GM21381 (cell line): ENCODE results near the gene PBX1.

Experiments
- ATAC-seq: cut with Tn5 transposase; IDR thresholded peaks from one replicate; pipeline ENCODE4 v1.9.1; 2021; ENCODE audit warnings: mild to moderate bottlenecking, moderate library complexity; ENCODE audit not compliant: unreplicated experiment

The PBX1 gene

DNA sequence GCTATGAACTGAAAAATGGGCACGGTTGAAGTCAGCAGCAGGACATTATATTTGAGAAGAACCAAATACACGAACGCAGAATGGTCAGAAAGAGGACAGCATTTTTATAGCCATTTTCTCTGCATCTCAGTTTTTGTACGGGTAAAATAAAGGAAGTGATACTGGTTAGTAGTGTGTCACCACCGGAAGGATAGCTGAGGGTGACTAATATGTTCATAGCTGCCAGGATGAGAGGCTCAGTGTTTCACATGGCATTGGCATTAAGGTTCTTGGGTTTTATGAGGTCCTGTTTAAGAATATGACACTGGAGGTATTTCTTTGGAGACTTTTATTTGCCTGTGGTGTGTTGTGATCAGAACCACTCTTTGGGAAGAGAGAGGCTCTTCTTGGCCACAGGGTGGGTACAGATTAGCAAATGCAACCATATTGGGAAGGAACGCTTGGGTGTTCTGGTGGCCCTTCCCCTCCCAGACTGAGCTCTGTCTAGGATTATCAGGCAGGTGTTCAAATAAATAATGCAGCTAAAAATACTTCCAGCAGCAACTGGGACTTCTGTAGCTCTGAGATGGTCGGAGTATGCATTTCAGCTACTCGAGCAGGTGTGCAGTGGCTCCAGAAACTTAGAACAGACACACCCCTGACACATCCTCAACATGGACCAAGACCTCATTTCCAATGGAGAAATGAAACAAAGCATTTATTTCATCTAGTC lies 158.2 kb downstream of the PBX1 start:
- ATAC-seq: peak; percentile 58

DNA sequence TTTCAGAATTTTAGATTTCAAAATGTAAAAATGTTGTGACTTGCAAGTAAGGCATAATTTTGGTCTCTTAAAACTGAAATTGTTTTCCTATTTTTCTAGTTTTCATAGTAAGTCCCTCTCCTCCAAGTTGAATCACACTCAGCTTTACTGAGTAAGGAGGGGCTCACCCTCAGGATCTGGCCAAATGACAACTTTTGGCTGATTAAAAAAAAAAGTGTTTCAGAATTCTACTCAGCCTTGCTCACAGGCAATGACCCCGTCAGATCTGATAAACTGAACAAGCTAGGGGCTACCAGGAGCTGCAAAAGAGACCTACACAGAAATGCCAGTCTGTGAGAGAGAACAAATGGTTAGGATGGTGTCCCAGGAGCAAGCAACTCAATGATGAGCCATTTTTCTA lies 159.8 kb downstream of the PBX1 start:
- no peak for ATAC-seq

DNA sequence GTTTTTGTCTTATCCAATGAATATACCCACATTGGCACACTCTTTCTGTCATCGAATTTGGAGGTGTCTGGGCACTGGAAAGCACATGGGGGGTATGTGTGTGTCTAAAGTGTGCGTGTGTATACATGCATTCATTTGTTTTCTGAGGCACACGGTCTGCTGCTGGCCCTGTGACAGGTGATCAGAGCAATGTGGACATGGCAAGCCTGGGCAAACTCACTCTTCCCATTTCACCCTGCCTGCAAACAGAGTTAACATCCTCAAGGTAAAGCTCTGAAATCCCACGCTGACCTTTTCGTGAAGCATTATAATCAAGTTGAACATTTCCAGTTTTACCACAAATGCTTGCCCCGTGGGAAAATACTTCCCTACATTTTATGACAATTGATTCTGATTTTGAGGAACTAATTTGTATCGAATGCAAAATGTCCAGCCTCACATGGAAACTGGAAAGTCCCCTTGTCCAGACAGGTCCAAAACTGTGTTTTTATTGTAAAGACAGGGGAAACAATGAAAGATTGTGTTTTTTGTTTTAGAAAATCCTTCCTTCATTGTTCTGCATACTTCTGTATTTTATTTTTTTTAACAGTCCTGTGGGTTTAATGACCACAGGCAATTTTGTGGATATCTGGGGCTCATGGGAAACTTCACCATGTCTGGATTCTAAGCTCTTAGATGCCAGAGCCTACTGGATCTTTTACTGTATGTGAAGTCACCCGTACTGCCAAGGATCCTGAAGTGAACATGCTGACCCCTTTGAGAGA lies 160.9 kb downstream of the PBX1 start:
- no peak for ATAC-seq

DNA sequence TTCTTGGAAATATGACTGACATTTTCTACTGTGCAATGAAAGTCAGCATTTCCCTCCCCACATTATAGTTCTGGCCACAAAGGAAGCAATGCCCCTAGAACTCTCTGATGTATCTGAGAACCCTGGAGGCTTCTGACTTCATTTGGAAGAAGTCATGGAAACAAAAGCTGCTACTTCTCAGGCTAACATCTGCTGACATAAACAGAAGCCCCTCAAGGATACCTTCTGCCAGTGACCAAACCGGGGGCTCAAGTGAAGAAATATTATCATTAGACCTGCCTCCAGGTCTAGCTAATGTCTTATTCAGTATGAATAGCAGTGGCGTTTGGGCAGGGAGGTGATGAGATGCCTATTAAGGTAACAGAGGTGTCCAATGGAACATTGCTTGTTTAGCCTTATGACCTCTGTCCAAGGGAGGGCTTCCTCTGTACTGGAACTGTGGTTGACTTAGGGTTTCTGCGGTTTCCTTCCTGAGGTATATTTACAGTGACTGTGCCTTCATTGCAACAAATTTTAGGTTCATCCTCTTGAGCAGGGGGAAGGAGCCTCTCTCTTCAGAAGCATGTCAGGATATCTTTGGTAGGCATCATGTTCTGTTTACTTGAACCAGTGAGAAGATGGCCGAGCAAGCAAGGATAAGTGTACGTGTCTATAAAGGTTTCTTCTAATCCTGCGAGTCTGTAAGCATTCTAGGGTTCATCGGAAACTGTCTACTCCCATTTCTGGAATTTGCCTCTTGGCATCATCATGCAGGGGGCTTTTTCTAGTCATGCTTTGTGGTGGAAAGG lies 161.7 kb downstream of the PBX1 start:
- no peak for ATAC-seq

DNA sequence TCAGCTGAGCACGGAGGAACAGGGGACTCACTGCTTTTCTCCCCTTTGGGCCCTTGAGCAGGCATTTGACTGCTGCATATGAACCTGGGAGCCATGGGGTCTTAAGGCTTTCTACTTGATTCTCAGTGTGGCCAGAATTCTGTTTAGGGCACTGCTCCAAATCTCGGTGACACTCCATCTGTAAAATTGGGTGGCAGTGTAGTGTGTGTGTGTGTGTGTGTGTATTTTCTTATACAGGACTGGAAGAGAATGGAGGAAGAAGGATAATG lies 162.2 kb downstream of the PBX1 start:
- no peak for ATAC-seq

DNA sequence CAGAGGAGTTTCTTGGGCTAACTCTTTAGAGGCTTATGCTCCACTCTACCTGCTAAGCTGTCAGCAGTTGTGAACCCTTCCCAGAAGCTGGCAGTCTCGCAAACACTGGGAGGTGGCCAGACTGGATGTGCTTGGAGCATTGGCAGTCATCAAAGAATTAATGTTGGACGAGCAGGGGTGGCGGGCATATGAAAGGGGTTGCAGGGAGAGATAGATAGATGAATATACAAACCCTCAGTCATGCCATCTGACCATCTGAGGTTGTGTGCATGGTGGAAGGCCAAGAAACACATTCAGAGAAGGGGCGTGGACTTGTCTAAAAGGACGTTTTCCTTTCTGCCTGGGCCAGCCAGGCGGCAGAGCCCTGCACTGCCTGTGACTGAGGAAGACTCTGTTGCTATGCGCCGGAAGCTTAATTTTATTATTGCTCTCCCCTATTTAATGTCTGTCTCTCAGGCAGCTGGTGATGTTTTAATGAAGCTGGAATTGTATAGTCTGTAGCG lies 164.4 kb downstream of the PBX1 start:
- ATAC-seq: no peak

DNA sequence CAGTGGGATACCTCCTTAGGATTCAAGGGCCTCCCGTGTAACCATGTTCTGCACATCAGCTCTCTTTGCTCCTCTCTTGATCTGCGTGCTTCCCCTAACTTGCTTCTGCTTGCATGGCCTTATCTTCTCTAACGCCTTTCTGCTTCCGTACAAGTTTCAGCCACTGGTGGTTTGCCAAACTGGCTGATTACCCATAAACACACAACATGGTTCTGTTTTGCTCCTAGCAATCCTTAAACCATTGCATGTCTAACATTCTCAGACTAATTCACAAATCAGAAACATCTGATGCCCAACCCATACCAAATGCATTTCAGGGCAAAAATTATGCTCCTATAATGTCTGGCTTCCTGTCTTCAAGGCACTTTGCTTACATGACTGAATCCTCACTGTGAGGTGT lies 166.4 kb downstream of the PBX1 start:
- no peak for ATAC-seq

DNA sequence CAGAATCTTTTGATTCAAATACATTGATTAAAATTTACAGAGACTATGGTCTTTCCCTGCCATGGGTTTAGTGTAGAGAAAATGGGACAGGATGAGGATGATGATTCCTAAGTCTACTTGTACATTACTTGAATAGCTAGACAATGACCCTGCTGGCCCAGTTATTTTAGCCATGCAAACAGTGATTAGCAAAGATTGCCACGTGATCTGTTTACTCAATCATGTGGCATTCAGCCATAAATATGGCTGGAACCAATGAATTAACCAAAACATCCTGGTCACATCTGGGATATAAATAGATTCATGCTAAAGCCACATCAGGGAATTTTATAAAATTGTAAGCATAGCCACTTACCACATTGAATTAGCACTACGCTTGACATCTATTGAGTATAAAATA lies 167.3 kb downstream of the PBX1 start:
- no peak for ATAC-seq

DNA sequence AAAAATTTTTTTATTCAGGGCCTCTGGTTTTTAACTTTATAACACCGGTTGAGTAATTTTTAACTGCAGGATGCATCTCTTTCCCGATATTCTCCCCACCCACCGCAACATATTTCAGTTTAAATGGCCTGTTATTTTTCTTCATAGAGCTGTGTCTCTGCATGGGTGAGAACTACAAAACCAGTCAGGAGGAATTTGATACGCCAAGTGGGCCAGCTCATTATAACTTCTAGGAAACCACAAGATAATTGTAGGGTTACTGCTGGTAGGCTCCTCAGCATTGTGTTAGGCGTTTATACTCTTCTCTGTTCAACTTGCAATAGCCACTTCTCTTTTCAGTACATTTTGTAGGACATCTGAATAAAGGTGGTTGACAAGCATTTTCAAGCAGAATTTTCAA lies 169.7 kb downstream of the PBX1 start:
- ATAC-seq: no peak

DNA sequence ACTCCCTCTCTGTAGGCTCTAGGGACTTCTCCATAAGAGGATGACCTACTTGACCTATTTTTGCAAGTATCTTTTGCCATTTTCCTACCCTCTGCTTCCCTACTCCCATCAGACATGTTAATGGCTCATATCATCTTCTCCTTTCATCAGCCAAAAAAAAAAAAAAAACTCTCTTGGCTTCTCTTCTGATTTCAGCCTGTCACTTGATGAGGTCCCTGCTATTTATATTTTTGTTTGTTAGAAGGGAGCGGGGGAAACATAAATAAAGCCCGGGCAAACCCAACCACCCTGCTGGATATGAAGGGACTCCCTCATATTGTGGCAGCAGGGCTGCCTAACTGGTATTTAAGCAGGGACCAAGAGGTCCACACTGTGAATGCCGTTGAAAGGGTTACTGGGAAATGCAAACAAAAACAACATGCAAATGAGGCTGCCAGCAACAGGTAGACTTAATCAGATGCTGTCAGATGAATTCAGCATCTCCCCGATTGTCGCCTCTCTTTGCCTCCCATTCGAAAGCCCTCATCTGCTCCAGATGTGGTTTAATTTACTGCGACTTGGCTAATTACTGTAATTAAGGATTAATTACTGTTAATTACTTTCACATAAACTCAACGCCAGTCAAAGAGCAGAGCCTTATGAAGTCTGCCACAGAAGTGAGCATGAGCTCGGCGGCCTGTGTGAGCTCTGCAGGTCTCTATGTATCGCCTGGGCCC lies 172.3 kb downstream of the PBX1 start:
- no peak for ATAC-seq

DNA sequence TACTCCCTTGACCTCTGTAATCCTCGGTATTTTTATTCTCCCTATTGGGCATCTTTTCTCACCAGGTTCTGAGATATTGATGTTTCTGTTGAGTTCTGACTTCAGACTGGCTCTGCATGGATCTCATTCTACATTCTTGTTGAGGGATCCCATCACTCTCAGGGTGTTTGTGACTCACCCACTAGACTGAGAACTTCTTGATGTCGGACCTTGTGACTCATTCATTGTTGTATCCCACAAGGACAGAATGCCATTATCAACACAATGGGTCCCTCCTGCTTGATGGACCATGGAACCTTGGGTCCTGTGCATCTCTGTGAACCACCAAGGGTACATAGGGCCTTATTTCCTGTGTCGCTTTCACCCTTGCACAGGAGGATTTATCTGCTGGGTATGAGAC lies 174.1 kb downstream of the PBX1 start:
- ATAC-seq: no peak

DNA sequence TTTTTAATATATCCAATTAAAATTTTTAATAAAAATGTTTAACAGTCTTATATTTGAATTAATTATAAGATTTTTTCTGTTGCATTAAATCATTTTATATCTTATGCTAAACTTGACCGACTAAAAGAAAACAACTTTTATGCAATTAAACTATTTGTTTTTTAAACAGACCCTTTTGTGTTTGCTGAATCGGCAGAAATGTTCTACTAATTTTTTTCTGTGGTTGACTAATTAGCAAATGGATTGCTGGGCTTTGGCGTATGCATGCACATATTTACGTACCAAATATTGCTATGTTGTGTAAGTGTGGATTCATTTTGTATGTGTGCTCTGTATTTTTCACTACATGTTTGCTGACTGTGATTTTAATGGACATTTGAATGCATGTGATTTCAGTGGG lies 174.8 kb downstream of the PBX1 start:
- ATAC-seq: no peak

DNA sequence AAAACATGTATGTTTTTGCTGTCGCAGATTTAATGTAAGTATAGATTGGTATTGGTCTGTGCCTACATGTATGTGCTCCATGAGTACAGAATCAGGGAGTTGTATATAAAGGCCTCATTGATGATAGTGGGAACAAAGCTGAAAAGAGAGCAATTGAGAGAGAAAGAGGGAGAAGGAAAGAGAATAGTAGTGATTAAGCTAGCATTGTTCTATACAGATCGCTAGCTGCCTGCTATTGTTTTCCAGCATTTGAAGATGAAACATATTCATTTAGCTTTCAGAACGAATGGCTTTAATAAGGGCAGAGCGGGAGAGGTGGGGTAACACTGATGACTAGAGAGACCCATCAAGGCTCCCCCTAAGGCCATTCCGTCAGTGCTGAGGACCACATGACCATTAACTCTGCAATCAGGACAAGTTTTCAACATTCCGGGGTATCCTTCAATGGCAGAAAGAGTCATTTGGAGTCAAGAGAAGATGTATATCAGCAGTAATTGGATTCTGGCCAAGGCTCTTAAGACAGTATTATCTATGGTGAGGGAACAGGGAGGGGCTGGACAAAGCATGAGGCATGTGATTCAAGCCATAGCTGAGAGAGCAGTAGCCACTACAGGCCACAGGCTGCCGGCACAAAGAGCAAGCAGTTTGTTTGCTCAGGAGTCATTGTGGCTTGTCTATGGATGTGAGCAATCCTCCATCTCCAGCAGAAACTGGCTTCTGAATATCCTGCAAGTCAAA lies 176.5 kb downstream of the PBX1 start:
- no peak for ATAC-seq

DNA sequence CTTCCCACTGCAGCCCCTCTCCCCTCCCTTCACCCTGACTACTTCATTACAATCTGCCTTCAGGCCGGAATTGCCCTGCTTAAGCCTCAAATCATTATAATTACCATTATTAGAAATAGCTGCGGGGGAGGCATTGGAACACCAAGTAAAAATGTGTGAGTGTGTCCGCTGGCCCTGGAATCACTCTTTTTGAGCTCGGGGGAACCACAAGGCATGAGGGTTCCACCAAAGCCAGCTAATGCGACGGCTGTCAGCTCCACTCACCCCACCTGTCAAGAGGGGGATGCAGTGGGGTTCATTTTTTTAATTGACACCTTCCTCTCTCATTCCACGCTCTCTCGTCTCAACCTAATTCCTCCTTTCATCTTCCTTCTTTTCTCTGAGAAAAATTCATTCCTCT lies 177.2 kb downstream of the PBX1 start:
- no peak for ATAC-seq

DNA sequence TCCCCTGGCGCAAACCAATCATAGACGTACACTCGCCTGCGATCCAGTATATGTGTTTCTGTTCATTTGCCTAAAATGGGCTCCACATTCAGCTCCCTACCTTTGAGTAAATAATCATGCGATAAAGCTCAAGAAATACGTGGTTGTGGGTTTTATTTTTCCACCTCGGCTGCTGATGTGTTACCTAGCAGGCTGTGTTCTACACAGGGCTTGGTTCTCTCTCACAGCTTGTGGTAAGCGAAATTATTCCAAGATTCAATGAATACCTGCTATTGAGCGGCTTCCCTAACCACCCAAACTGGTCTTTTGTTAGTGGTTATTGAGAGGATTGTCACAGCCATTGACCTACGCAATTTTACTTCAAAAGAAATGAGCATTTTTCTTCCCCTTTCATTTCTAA lies 180.2 kb downstream of the PBX1 start:
- ATAC-seq: no peak

DNA sequence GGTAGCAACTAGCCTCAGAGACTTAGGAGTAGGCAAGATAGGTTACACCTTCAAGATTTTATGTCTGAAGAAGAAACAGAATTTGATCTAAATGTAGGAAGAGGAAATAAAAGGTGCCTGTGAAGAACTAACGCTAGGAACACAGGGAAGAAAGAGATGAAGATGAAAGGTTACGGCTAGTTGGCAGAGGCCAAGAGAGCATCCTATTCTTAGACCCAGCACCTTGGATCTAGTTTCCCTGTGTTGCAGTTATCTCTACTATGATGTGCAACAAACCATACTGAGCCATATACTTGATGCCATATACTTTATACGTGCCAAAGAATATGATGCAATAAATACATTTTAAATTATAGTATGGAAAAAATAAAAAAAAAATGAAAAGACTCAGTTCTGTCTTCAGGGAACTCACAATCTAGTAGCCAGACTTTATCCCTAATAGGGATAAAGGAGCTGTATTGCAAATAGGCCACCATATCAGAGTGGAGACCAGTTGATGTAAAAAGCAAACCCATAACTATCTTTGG lies 181.1 kb downstream of the PBX1 start:
- no peak for ATAC-seq

DNA sequence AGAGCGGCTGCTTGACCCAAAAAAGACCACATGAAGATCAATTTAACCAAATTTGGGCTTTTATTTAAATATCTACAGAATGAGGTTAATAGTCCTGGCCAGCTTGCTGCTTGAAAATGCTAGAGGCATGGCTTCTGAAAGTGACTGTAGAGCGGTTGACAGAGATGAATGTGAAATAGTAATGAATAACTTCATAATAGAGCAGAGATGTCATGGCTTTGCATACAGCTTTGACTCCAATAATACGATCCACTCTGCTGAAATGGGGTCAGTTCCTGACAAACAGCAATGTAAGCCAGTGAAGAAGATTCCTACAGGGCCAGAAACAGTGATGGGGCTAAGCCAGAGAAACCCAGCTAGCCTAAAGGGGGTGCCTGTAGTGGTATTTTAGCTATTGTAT lies 183.8 kb downstream of the PBX1 start:
- ATAC-seq: no peak

DNA sequence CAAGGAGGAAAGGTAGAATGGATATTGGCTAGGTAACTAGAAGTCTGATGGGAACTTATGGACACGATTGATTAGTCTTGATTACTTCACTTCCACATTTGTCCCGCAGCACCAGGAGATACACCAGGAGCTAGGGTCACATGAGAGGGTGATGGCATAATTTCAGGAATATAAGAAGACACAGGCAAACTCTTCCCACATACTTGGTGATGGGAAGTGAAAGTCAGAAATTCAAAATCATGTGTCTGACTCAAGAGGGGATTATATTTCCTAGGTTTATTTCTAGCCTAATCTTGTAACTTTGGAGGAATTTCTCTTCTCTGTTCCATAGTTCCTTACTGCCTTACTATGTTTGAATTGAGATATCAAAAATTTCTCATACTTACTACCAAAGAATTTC lies 185.0 kb downstream of the PBX1 start:
- no peak for ATAC-seq

DNA sequence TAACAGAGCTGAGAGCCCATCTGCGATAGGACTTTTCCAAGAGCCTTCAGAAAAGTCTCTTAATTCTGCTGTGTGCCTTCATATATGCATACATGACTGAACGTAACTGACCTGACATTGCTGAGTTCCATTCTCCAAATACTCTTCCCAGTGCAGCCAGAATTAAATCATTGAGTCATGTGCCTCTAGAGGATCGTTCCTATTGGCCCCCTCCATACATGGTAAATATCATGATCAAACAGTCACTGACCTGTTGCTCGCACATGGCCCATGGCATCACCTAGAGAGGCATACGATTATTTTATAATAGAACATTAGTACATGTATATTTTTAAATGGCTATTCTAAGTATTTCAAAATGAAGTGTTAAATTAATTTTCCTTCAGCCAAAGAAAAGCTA lies 186.8 kb downstream of the PBX1 start:
- no peak for ATAC-seq

DNA sequence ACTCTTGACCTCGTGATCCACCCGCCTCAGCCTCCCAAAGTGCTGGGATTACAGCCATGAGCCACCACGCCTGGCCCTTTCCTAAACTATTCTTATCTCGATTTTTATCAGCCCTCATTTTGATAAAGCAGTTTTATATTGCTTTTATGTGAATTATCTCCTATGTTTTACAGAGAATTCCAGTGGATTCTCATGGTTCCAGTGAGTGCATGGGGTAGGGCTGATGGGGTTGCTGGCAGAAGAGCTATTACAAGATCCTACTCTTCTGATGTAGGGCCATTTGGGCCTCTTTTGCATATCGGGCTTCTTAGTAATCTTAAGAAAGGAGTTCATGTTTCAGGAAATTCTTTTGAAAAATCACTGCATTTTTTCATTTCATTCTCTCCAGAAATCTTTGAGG lies 187.6 kb downstream of the PBX1 start:
- no peak for ATAC-seq
